HG03457 (cell line): Measurements from ENCODE around the gene RSPH9.
"Not testable (repeated sequence)": the region's sequence is repeated elsewhere in the genome, so short reads cannot be mapped to it uniquely, and the experiment has no call there.

ENCODE experiments used
- ATAC-seq: cut with Tn5 transposase; IDR thresholded peaks from one replicate; pipeline ENCODE4 v1.9.1; 2021; ENCODE audit warnings: moderate number of reproducible peaks; ENCODE audit not compliant: unreplicated experiment

RSPH9 gene

GRCh38 chr6:43628393-43629103, 16.3 kb upstream of the RSPH9 start:
- no peak for ATAC-seq

GRCh38 chr6:43629104-43629504, 15.7 kb upstream of the RSPH9 start, which contains the start of gene GTPBP2:
TSS of gene GTPBP2 (minus strand) at chr6:43629264. CDS start at chr6:43629162, 102 bp downstream.
- ATAC-seq = peak; percentile 58

GRCh38 chr6:43629505-43630300, 15.1 kb upstream of the RSPH9 start:
- peak; percentile 55 for ATAC-seq

GRCh38 chr6:43630980-43631619, 13.7 kb upstream of the RSPH9 start:
- ATAC-seq = no peak

GRCh38 chr6:43633002-43633401, 11.8 kb upstream of the RSPH9 start:
- ATAC-seq = not testable (repeated sequence)

GRCh38 chr6:43634702-43635303, 10.0 kb upstream of the RSPH9 start:
- ATAC-seq = no peak

- ATAC-seq = no peak
Observed at GRCh38 chr6:43635387-43636307, 9.2 kb upstream of the RSPH9 start, which contains the start of gene MAD2L1BP. TSS of gene MAD2L1BP (plus strand) at chr6:43635840. CDS start at chr6:43635876, 36 bp downstream.

- ATAC-seq = no peak
Observed at GRCh38 chr6:43636308-43636659, 8.6 kb upstream of the RSPH9 start.

- ATAC-seq = no peak
Observed at GRCh38 chr6:43639984-43640800, 4.6 kb upstream of the RSPH9 start.

GRCh38 chr6:43645613-43645964, 753 bp downstream of the RSPH9 start:
- no peak for ATAC-seq

GRCh38 chr6:43647613-43648012, 2.8 kb downstream of the RSPH9 start:
- ATAC-seq = no peak

- no peak for ATAC-seq
Observed at GRCh38 chr6:43648248-43648647, 3.4 kb downstream of the RSPH9 start.

GRCh38 chr6:43652822-43653221, 8.0 kb downstream of the RSPH9 start:
- ATAC-seq = not testable (repeated sequence)

GRCh38 chr6:43657221-43657802, 12.5 kb downstream of the RSPH9 start:
- ATAC-seq = no peak

GRCh38 chr6:43658161-43658560, 13.3 kb downstream of the RSPH9 start:
- no peak for ATAC-seq

- not testable (repeated sequence) for ATAC-seq
Observed at GRCh38 chr6:43662948-43663347, 18.1 kb downstream of the RSPH9 start.

- ATAC-seq = no peak
Observed at GRCh38 chr6:43665376-43665775, 20.5 kb downstream of the RSPH9 start.

GRCh38 chr6:43666196-43666920, 21.5 kb downstream of the RSPH9 start:
- no peak for ATAC-seq
